HG03575 (cell line): Measurements from ENCODE around the gene TMEM214.

ENCODE experiments used
- ATAC-seq: cut with Tn5 transposase; IDR thresholded peaks from one replicate; pipeline ENCODE4 v1.9.1; 2021; ENCODE audit not compliant: unreplicated experiment, insufficient number of reproducible peaks, low FRiP score; ENCODE audit errors: extremely low read depth

The TMEM214 gene

GRCh38 chr2:27078267-27079194, 45.8 kb downstream of the TMEM214 start, which contains the start of gene EMILIN1:
EMILIN1 (plus strand) TSS chr2:27078615; CDS start chr2:27079066, 451 bp downstream.
- no peak for ATAC-seq

- ATAC-seq, result no peak
Measured at GRCh38 chr2:27079233-27080139, 46.7 kb downstream of the TMEM214 start.

GRCh38 chr2:27080140-27080469, 47.3 kb downstream of the TMEM214 start:
- ATAC-seq, result no peak

GRCh38 chr2:27080603-27080936, 47.8 kb downstream of the TMEM214 start:
- ATAC-seq, result no peak

GRCh38 chr2:27081984-27082772, 49.4 kb downstream of the TMEM214 start:
- no peak for ATAC-seq

GRCh38 chr2:27082773-27083409, 50.1 kb downstream of the TMEM214 start:
- ATAC-seq, result no peak

GRCh38 chr2:27083410-27084296, 50.9 kb downstream of the TMEM214 start:
- ATAC-seq, result no peak

GRCh38 chr2:27084297-27085061, 51.7 kb downstream of the TMEM214 start:
- ATAC-seq, result no peak

- ATAC-seq, result no peak
Measured at GRCh38 chr2:27085062-27085672, 52.4 kb downstream of the TMEM214 start.

- ATAC-seq, result no peak
Measured at GRCh38 chr2:27085673-27086089, 52.9 kb downstream of the TMEM214 start.

GRCh38 chr2:27086090-27086723, 53.4 kb downstream of the TMEM214 start:
- no peak for ATAC-seq

GRCh38 chr2:27086724-27087593, 54.2 kb downstream of the TMEM214 start, which contains the start of gene KHK:
KHK (plus strand) TSS chr2:27086772; CDS start chr2:27087260, 488 bp downstream.
- ATAC-seq, result no peak

- ATAC-seq, result no peak
Measured at GRCh38 chr2:27087823-27088410, 55.2 kb downstream of the TMEM214 start.

GRCh38 chr2:27088634-27089033, 55.9 kb downstream of the TMEM214 start:
- no peak for ATAC-seq
